ENCODE data around the gene CD38.

The CD38 gene

DNA sequence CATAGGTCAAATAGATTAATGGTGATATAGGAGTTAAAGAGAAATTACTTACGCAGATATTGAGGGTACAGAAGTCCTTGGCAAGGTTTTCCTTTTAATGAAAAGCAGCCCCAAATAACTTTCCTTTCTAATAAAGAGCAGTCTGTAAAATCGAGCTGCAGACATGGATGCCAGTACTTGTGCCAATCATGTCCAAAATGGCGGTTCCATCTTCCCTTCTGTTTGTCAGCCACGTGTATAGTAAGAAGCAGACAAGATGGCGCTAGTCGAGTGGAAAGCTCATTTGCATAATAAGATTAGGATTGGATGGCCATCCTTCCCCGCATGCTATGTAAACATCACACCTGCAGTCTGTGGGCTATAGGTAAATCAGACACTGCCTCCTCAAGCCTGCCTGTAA is 92.0 kb downstream of the CD38 start:
- DNase-seq: no peak

DNA sequence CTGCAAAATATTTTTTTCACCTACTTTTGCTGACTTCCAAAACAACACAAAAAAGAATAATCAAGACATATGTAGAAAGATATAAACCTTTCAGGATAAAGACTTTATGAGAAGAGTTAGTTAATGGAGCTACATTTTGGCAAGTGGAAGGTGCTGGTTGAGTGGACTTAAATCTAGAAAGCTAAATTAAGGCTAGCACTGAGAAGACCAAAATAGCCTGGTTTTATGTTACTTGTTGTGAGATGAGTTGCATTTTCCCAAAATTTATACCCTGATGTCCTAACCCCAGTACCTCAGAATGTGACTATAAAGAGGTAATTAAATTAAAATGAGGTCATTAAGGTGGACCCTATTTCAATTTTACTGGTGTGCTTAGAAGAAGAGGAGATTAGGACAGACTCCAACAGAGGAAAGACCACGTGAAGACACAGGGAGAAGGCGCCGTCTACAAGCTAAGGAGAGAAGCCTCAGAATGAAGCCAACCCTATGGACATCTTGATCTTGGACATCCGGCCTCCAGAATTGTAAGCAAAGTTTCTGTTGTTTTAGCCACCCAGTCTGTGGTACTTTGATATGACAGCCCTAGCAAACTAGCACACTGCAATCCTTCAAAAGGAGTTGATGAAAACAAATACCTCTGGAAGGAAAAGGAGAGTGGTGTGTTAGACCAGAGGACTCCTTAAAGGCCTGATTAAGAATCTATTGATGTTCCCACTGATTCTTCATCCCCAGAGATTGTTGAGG is 93.0 kb downstream of the CD38 start:
- no peak for DNase-seq

GRCh38 chr4:15873117-15873516 is 95.0 kb downstream of the CD38 start:
- no peak for DNase-seq

DNA sequence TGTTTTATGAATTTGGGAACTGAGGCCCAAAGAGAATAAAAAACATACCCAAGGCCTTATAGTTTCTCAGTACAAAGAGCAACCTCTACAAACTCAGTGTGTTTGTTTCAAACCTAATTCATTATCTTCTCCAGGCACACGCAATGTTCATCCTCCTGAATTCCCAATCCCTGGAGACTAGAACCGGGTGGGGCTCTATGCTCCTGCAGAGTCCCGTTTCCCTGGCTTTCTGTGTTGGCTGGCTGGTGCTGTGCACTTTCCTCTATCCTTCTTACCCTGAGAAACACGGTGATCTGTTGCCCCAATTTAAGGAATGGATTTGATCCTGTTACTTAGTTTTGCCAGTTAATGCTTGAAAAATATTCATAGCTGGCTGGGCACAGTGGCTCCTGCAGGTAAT is 96.5 kb downstream of the CD38 start:
- DNase-seq: no peak

DNA sequence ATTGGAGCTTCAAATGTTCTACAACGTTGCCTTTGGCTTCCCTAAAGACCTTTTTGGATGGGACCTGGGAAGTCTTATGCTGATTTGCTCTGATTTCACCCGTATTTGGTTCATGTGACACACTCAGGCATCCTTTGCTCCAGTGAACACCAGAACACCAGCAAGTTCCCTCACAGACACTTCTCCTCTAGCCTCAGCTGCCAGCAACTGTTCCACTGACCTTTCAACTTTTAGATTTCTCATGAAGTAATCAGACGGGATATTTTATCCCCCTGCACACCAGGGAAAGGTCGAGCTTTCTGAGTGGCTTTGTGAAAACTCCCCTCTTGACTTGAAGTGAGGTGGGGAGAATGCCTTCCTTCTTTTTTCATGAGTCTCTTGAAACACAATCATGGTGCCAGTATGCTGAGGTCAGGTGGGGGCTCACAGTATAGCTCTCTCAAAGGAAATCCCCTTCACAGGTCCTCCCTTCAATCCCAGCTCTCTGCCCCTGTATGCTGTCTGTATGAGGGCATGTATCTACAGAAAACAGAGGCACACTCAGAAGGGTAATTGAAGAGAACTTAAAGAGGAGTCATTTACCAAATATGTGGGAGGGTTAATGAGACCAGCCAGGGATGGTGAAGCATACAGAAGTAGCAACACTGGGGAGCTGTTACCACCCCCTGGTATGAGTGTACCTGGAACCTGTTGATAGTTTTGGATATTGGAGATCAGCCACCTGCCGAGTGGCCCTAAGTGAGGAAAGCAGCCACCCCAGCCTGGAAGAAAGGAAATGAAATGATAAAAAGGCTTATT is 97.7 kb downstream of the CD38 start:
- DNase-seq: no peak

DNA sequence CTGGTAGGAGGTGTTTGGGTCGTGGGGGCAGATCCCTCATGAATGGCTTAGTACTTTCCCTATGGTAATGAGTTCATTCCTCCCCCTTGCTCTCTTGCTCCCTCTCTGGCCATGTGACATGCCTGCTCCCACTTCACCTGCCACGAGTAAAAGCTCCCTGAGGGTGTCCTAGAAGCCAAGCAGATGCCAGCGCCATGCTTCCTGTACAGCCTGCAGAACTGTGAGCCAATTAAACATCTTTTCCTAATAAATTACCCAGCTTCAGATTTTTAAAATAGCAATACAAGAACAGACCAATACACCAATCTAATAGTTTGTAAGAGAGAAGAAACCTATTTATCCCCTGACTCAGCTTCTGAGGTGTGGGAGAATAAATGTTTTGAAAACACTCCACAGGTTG is 99.9 kb downstream of the CD38 start:
- DNase-seq: no peak

DNA sequence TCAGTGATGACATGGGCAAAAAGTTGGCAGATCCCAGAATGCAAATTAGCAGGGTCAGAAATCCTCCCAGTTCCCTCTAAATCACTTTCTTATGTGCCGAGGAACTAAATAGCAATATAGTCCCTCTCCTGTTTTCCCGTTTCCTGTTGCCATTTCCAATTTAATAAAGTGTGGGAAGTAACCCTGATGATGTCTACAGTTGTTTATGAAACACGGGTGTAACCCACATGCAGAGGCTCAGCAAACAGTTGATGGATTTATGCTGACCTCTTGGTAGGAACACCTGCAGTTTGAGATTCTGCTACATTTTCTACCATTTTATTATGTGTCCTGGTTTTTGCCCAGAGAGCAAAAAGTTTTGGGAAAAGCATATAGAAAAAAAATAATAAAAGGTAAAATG is 103.7 kb downstream of the CD38 start:
- no peak for DNase-seq

DNA sequence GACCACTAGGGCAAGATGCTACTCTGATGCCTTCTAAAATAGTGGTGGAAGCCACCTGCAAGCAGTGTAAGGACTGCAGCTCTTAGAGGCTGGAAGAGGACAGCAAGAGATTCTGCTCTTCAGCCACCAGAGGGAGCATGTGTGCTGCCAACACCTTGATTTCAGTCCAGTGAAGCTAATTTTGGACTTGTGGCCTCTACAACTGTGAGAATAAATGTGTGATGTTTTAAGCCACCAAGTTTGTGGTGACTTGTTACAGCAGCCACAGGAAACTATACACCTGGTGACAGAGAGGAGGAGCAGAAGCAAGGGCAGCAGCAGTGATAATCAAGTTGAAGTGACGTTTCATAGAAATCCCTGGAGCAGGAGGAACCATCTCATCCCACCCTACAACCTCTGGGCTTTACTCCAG is 104.6 kb downstream of the CD38 start:
- no peak for DNase-seq

- no peak for DNase-seq
These were observed 105.6 kb downstream of the CD38 start for GRCh38 chr4:15883610-15884243.

- no peak for DNase-seq
These were observed 106.5 kb downstream of the CD38 start for GRCh38 chr4:15884666-15885065.

GRCh38 chr4:15885422-15885821 is 107.3 kb downstream of the CD38 start:
- DNase-seq: no peak

DNA sequence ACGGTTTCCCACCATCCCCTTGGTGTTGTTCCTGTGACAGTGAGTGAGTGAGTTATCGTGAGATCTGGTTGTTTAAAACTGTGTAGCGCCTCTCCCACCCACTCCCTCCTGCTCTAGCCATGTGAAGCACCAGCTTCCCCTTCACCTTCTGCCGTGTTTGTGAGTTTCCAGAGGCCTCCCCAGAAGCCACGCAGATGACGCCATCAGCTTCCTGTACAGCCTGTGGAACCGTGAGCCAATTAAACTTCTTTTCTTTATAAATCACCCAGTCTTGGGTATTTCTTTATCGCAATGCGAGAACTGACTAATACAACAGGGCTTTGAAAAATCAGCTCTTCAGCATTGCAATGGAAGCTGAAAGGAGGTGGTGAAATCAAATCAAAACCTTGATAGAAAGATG is 110.4 kb downstream of the CD38 start:
- no peak for DNase-seq

- DNase-seq: no peak
These were observed 112.2 kb downstream of the CD38 start for GRCh38 chr4:15890246-15890829.

DNA sequence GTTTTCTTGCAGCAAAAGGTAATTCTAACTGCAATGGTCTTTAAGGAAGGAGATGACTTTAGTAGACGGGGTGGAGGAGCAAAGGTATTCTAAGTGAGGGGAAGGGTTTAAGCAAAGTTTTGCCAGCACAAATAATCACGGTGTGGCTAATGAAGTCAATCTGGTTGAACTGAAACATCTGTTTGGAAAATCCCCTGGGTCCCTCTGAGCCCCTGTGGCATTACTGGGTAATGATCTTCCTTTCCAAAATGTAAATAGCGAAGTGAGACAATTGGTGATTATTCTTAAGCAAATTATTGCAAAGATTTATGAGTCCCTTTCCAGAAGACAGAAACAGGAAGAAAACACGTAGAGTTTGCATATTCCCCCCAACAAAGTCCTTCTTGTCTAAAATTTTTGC is 113.2 kb downstream of the CD38 start:
- no peak for DNase-seq

DNA sequence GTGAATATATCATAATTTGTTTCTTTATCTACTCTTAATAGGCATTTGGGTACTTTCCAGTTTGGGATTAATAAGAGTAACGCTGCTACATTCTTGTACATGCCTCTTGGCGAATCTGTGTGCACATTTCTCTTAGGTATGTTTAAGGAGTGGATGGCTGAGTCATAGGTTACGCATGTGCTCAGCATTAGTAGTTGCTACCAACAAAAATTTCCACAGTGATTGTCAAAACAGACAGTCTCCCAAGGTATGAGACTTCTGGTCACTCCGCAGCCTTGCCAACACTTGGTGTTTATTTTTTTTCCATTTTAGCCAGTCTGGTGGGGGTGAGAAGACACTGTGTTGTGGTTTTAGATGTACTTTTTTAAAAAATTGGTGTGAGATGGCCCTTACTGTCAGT is 115.8 kb downstream of the CD38 start:
- DNase-seq: no peak

DNA sequence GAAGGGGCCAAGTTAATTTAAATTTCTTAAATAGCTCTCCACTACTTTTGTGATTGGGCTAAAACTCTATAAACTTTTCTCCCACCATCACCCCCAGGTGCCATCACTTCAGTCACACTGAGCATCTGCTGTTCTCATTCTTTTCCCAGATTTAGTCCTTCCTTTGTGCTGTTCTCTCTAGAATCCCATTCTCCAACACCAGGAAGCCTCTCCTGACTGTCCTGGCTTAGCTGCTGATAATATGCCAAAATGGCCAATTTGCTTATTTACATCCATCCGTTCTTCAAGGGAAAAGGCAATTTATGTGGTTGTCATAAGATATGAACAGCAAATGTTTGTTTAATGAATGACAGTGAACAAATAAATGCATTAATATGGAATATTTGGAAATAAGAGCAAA is 116.3 kb downstream of the CD38 start:
- no peak for DNase-seq

- DNase-seq: no peak
These were observed 117.1 kb downstream of the CD38 start for GRCh38 chr4:15894921-15895916.

DNA sequence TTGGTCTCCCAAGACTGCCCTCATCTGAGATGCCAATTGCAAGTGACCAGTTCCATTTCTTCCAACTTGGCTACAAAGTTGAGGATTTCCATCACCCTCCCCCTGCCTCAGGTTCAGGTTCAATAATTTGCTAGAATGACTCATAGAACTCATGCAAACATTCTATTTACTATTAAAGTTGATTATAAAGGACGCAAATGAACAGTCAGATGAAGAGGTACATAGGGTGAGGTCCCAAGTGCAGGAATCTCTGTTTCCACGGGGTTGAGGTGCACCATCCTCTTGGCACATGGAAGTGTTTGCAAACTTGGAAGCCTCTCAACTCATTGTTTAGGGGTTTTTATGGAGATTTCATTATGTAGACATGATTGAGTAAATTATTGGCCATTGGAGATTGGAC is 119.4 kb downstream of the CD38 start:
- no peak for DNase-seq

DNA sequence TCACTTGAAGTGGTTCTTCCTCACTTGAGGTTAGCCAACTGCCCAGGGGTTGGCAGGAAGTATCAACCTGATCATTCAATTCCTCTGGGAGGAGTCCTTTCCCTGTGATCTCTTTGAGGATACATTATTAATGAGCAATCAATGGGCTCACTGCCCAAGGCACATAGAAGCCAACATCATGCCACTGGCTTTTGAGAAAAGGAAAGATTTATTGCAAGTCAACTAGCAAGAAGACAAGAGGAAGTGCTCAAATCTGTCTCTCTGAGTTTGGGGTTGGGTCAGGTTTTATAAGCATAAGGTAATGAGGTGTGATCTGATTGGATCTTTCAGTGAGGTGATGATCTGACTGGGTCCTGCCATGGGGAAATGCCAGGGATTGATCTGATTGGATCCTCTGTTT is 120.8 kb downstream of the CD38 start:
- no peak for DNase-seq

DNA sequence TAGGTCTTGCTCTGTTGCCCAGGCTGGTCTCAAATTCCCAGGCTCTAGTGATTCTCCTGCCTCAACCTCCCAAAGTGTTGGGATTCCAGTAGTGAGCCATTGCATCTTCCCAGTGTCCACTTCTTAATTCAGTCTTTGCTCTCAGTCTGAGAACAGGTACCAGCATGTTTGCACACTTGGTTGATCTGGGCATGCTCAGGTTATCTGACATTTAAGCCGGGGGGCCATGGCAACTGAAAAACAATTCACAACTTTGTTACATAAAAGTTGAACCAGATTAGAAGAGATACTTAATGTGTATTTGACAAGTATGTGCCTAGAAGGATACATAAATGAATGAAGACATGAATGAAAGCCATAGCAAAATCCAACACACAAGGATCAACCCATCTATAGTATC is 121.4 kb downstream of the CD38 start:
- no peak for DNase-seq

DNA sequence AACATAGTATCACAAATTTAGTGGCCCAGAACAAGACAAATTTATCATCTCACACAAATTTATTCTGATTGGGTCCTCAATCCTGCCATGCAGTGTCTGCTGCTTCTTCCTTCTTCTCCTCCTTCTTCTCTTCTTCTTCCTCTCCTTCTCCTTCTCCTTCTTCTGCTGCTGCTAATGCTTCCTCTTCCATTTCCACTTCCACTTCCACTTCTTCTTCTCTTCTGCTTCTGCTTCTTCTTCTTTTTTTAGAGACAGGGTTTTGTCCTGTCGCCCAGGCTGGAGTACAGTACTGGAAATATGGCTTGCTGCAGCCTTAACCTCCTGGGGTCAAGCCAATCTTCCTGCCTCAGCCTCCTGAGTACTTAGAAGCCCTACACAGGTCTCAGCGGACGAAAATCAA is 122.9 kb downstream of the CD38 start:
- no peak for DNase-seq

DNA sequence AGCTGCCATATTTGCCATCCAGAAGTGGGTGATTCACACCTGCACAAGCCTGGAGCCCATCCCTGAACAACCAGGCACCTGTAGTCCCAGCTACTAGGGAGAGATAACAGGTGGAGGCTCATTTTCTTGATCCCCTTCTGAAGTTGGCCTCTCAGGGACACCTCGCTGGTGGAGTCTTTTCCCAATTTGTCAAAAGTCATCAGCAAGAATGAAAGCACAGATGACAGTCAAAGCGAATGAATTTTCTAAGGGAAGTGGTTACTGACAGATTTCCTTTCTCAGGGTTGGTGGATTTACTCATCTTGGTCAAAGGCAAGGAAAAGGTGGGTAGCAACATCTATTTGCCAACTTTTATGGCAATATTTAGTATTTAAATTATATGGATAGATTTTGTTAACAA is 123.9 kb downstream of the CD38 start:
- no peak for DNase-seq

All from activated CD4-positive, alpha-beta T cell treated with anti-CD3 and anti-CD28 coated beads for 1 hour (primary cell).